SK-N-MC (cell line): ENCODE results near the gene EEF1AKMT2.

Experiments
- EZH2 ChIP-seq: fragments of 200-600 bp; sonication (generic); IDR thresholded peaks from one replicate; pipeline ENCODE4 v1.6.1; 2017; ENCODE audit warnings: antibody characterized with exemption
- POLR2AphosphoS5 ChIP-seq: IDR thresholded peaks from 2 replicates; pipeline ENCODE4 v1.6.1; 2012; ENCODE audit warnings: mild to moderate bottlenecking, low read depth, low read length, borderline replicate concordance

DNA sequence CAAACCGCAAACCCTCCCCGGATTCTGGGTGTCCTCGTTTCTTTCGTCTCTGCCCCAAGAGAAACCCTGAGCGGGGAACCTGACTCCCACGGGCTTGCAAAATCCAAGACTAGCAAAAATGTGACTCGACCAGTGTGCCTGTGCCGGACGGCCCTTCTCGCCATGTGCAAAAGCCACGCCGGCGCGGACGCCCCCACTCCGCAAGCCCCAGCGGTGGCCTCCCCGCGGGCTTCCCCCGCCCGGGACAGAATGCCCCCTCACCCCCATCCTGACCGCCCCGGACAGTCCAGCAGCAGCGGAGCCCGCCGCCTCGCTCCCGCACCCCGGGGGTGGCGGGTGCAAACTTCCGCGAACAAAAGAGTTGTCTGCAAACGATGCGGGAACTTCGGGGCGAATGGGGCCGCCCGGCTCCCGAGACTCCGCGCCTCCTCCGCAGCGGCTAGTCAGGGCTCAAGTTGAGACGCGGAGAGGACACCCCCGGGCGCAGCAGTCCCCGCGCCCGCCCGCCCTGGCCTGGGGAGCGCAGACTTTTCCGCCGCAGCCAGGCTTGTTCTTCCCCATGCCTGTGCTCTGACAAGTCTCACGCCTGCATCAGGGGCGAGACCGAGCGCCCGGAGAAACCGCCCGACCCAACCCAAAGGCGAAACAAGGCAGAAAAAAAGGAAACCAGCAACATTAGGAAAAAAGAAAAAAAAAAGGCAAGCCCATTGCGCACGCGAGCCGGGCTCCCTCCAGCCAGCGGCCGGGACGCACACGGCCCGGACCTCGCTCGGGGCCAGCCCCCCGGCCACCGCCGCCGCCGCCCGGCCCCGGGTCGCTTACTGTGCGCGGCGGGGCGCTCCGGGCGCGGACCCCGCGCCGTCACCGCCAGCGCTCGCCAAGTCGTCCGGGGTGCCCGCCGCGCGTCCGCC lies 48.2 kb downstream of the EEF1AKMT2 start:
- TF ChIP-seq EZH2 (no peak), POLR2AphosphoS5 (no peak)
